Measurements from ENCODE around the gene SRGAP1. TPM values are rescaled to one million over a fixed set of nuclear protein-coding genes. Genes with fewer than 3 reads are reported as not detected.

SRGAP1 gene
- total and polyA plus RNA-seq, 2 of the 13 experiments (the other 11 are each of a cell fraction or from before 2014, with no cell fraction given), result 1.6 to 3.4 TPM

DNA sequence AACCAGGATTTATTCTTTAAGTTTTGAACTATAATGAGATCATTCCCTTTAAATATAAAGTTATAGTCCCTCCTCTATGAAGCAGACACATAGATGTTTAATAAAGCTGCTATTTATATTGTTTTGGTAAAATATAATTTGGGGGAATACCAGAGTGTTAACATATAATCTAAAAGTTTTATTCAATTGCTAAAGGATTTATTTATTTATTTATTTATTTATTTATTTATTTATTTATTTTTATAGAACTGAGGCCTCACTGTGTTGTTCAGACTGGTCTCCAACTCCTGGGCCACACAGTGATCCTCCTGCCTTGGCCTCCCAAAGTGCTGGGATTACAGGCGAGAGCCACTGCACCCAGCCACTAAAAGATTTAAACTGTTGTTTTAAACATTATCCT, 278.9 kb downstream of the SRGAP1 start:
- ChIA-PET POLR2A (no interaction called here), CTCF (ENCODE audit: low intra/inter-chr PET ratio, low total read pairs) (no interaction called here)
- Histone ChIP-seq H3K4me3 (replicated peaks in 1 of 3; ENCODE audit: insufficient read depth in 1 of 3, low read depth in 2 of 3, low read length in 3 of 3) (no peak overlapping the region), H3K36me3 (replicated peaks in 1 of 2; ENCODE audit: control insufficient read depth in 1 of 2, insufficient read depth in 2 of 2, low read length in 2 of 2) (peaks cover 3 to 6% of the 10 kb centered on the region in 2 experiments; a peak in 3 of 5 replicates), H3K4me1 (ENCODE audit: insufficient read depth, low read length) (peaks cover 6% of the 10 kb centered on the region; the same call in 1 of the 2 replicates), H3K79me2 (ENCODE audit: insufficient read depth, low read length) (no peaks in the 10 kb centered on the region), H3K9ac (ENCODE audit: insufficient read depth, low read depth, low read length) (no peak overlapping the region), H3K4me2 (ENCODE audit: low read depth, low read length) (no peak overlapping the region), H4K20me1 (ENCODE audit: insufficient read depth, low read length) (no peaks in the 10 kb centered on the region), H3K27me3 (ENCODE audit: control insufficient read depth in 1 of 2, insufficient read depth in 2 of 2, low read length in 2 of 2) (no peaks in the 10 kb centered on the region), H3K9me3 (ENCODE audit: low read length) (no peaks in the 10 kb centered on the region), H3K27ac (ENCODE audit: extremely low read length, insufficient read depth, low read length) (no peak overlapping the region), H2AFZ (ENCODE audit: low read length) (no peak overlapping the region)
- DNase-seq (ENCODE audit: low spot score) (no peak), FAIRE-seq (no peak), ATAC-seq (no peak)
- BruUV-seq (replicated peaks), result no TSS peak
- 95% methylated on average over 1 of the region's 1 CpG for WGBS (ENCODE audit: low lambda C conversion rate)
- intact Hi-C loops (cut with micrococcal nuclease; ENCODE audit: unreplicated experiment) (no loop called here), in situ Hi-C loops (cut with HindIII; ENCODE audit: extremely low pct_ligation_motif_present, low pct_unique_long_range_greater_than_20kb) (no loop called here)
- no peak for TF ChIP-seq CREB3 (CRISPR knock-in tag; IDR thresholded peaks at IDR 0.05)
- TF ChIP-seq BRD4 (CRISPR knock-in tag; IDR thresholded peaks at IDR 0.05), result no peak
- TF ChIP-seq KDM6A (CRISPR knock-in tag; IDR thresholded peaks at IDR 0.05; ENCODE audit: low read depth), result no peak
- TF ChIP-seq ZMAT3 (CRISPR knock-in tag; conservative IDR thresholded peaks at IDR 0.05), result no peak
- no peak for TF ChIP-seq SNRNP70 (IDR thresholded peaks at IDR 0.05; ENCODE audit: low read depth, low read length)
- TF ChIP-seq ISL2 (CRISPR knock-in tag; IDR thresholded peaks at IDR 0.05), result no peak
- no peak for TF ChIP-seq RCOR2 (CRISPR knock-in tag; IDR thresholded peaks at IDR 0.05)
- TF ChIP-seq TMF1 (CRISPR knock-in tag; IDR thresholded peaks at IDR 0.05; ENCODE audit: low read depth), result no peak
- no peak for TF ChIP-seq ZNF124 (CRISPR knock-in tag; IDR thresholded peaks at IDR 0.05)
- TF ChIP-seq HMGXB4 (CRISPR knock-in tag; IDR thresholded peaks at IDR 0.05; ENCODE audit: borderline replicate concordance in 1 of 2, low read depth in 1 of 2), result no peak
- no peak for TF ChIP-seq HNF4A (CRISPR knock-in tag; IDR thresholded peaks at IDR 0.05)
- TF ChIP-seq KLF11 (CRISPR knock-in tag; IDR thresholded peaks at IDR 0.05), result no peak
- no peak for TF ChIP-seq NR2F6 (IDR thresholded peaks at IDR 0.05)
- TF ChIP-seq NR2F6 (CRISPR knock-in tag; IDR thresholded peaks at IDR 0.05), result no peak
- TF ChIP-seq, protein P1, sequence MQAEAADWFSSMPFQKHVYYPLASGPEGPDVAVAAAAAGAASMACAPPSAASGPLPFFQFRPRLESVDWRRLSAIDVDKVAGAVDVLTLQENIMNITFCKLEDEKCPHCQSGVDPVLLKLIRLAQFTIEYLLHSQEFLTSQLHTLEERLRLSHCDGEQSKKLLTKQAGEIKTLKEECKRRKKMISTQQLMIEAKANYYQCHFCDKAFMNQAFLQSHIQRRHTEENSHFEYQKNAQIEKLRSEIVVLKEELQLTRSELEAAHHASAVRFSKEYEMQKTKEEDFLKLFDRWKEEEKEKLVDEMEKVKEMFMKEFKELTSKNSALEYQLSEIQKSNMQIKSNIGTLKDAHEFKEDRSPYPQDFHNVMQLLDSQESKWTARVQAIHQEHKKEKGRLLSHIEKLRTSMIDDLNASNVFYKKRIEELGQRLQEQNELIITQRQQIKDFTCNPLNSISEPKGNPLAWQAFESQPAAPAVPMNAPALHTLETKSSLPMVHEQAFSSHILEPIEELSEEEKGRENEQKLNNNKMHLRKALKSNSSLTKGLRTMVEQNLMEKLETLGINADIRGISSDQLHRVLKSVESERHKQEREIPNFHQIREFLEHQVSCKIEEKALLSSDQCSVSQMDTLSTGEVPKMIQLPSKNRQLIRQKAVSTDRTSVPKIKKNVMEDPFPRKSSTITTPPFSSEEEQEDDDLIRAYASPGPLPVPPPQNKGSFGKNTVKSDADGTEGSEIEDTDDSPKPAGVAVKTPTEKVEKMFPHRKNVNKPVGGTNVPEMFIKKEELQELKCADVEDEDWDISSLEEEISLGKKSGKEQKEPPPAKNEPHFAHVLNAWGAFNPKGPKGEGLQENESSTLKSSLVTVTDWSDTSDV (CRISPR knock-in tag; IDR thresholded peaks at IDR 0.05), result no peak
